ENCODE data around the gene TRIM14.
"Not testable (repeated sequence)": the region's sequence is repeated elsewhere in the genome, so short reads cannot be mapped to it uniquely, and the experiment has no call there.

Gene TRIM14

DNA sequence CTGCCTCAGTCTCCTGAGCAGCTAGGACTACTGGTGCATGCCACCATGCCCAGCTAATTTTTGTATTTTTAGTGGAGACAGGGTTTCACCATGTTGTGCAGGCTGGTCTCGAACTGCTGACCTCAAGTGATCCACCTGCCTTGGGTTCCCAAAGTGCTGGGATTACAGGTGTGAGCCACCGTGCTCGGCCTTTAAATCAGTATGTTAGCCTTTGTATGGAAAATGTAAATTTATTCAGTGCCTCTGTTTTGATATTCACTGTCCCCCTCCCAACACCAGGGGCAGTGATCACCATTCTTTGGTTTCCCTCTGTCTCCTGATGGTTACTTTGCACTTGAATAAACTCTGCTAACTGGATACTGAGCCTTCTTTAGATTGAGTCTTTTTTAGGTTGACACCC is 28.3 kb downstream of the TRIM14 start:
- TF ChIP-seq, protein P1, sequence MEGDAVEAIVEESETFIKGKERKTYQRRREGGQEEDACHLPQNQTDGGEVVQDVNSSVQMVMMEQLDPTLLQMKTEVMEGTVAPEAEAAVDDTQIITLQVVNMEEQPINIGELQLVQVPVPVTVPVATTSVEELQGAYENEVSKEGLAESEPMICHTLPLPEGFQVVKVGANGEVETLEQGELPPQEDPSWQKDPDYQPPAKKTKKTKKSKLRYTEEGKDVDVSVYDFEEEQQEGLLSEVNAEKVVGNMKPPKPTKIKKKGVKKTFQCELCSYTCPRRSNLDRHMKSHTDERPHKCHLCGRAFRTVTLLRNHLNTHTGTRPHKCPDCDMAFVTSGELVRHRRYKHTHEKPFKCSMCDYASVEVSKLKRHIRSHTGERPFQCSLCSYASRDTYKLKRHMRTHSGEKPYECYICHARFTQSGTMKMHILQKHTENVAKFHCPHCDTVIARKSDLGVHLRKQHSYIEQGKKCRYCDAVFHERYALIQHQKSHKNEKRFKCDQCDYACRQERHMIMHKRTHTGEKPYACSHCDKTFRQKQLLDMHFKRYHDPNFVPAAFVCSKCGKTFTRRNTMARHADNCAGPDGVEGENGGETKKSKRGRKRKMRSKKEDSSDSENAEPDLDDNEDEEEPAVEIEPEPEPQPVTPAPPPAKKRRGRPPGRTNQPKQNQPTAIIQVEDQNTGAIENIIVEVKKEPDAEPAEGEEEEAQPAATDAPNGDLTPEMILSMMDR (IDR thresholded peaks at IDR 0.05; ENCODE audit: control extremely low read depth, extremely low read depth, low read depth, missing control alignments) = peak; percentile 12
- DNase-seq (ENCODE audit: extremely low spot score); POLR2A ChIA-PET: not testable (repeated sequence)
- CTCF ChIA-PET = interaction anchor here (1.1 to 2.8 kb wide), 6 partner anchors 10 to 165 kb away, joined by 3 to 8 read pairs (median 4); partner anchors contain the start of gene TBC1D2

DNA sequence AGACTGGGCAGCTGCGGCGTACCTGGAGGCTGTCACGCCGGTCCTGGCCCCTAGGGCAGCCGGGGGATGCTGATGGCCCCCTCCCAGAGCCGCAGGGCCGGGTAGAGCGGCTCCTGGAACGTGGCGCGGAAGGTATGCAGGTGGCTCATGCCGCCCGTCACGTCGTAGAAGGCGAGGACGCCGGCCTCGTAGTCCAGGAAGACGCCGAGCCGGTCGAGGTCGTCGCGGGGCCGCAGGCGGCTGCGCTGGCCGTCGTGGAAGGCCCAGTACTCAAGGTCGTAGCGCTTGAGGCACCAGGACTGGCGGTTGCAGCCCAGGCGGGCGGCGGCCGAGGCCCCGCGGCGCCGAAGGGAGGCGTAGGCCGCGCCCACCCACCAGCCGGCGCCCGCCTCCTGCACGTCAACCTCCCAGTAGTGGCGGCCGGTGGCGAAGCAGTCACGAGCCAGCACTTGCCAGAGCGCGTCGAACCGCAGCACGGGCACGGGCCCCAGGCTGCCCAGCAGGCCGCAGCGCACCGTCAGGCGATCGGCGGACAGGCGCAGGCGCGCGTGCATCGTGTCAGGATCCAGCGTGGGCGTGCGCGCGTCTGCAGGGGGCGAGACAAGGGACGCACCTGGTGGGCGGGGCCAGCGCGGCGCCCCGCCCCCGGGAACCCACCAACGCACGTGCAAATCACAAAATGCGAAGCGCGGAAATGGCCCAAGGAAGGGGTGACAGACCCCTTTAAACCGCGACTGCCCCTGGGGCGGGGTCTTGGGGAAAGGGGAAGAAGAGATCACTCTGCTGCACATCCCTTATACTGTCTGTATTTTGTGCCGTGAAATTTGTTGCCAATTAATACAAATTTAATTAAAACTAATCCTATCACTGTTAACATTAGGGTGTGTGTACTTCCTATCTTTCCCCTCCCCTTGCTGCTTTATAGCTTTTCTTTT is 31.3 kb downstream of the TRIM14 start:
- CTCF ChIA-PET = interaction anchor here (0.8 to 2.8 kb wide), 5 partner anchors 14 to 175 kb away, joined by 3 to 10 read pairs (median 6); partner anchors contain the start of gene TBC1D2
- POLR2A ChIA-PET = no interaction called here
- TF ChIP-seq, protein P1 (IDR thresholded peaks at IDR 0.05; ENCODE audit: control extremely low read depth, extremely low read depth, low read depth, missing control alignments) = no peak
- peak; percentile 53 for DNase-seq (ENCODE audit: extremely low spot score)

DNA sequence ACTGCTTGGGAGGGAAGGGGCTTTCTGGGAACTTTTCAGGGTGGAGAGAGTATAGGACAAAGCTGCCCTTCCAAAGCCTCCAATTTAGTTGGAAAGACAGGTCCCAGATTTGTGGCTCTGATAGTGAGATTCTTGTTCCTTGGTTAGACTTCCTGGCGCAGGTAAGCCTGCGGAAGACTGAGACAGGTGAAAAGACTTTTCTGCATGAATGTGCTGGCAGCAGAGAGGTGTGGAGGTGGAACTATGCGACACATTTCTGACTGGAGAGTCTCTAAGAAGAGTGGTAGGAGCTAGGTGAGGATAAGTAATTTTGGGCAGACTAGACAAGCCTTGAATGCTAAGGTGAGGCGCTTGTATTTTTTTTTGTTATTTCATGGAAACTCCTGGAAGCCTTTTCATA is 32.6 kb downstream of the TRIM14 start:
- ChIA-PET CTCF (interaction anchor here (0.8 to 4.5 kb wide), 6 partner anchors 8 to 176 kb away, joined by 3 to 25 read pairs (median 4); no protein-coding TSS in a partner anchor), POLR2A (no interaction called here)
- no peak for DNase-seq (ENCODE audit: extremely low spot score)
- TF ChIP-seq, protein P1 (IDR thresholded peaks at IDR 0.05; ENCODE audit: control extremely low read depth, extremely low read depth, low read depth, missing control alignments) = no peak

DNA sequence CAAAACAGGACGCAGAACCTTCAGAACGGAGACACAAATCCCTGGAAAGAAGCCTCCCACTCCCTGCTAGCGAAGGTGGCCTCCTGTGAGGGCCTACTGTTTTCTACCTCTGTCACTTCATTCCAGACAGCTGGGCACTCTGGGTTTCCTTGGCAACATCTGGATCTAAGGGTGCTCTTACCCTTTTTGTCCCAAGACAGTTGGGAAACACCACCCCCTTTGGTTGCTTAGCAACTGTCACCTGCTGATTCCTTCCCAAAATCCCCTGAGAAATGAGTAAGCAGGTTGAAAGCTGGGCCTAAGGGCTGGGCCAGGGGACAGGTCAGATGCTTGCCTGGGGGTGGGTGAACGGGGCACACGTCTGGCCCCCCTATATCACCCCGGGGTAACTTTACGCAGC is 33.1 kb downstream of the TRIM14 start:
- TF ChIP-seq, protein P1 (IDR thresholded peaks at IDR 0.05; ENCODE audit: control extremely low read depth, extremely low read depth, low read depth, missing control alignments) = no peak
- no peak for DNase-seq (ENCODE audit: extremely low spot score)
- CTCF ChIA-PET = interaction anchor here (0.8 to 4.5 kb wide), 7 partner anchors 9 to 177 kb away, joined by 3 to 25 read pairs (median 4); no protein-coding TSS in a partner anchor
- POLR2A ChIA-PET = no interaction called here

DNA sequence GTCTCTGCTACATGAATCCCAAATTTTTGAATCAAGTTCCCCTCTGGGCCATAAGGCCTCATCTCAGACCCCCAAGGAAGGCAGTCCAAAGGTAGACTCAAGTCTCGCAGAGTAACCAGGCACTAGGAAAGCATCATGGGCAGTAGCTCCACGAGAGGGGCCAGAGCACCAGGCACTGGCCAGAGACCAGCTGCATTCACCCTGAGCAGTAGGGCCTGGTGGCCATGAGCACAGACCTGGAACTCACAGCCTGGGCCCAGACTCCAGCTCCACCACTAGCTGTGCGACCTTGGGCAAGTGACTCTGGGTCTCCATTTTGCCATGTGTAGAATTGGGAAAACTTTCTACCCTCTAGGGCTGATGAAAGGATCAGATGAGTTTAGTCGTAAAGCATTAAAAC is 34.0 kb downstream of the TRIM14 start:
- DNase-seq (ENCODE audit: extremely low spot score) = no peak
- TF ChIP-seq, protein P1 (IDR thresholded peaks at IDR 0.05; ENCODE audit: control extremely low read depth, extremely low read depth, low read depth, missing control alignments) = no peak
- ChIA-PET CTCF (interaction anchor here (2.0 to 4.5 kb wide), 2 partner anchors 11 to 50 kb away, joined by 4 to 25 read pairs; no protein-coding TSS in a partner anchor), POLR2A (no interaction called here)

DNA sequence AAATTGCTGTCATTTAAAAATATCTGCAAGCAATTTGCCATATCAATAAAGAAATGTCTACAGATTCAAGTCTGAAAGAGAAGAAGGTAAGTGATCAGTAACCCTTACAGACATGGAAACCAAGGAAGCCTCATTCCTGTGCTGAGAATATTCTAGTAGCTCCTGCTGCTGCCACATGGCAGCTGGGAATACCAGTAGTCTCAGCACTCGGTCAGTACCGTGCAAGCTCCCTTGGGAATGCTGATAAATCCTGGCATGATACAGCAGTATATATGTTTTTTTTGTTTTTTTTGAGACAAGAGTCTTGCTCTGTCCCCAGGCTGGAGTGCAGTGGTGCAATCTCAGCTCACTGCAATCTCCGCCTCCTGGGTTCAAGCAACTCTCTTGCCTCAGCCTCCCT is 34.6 kb downstream of the TRIM14 start:
- ChIA-PET POLR2A (no interaction called here), CTCF (interaction anchor here (0.6 to 4.5 kb wide), 6 partner anchors 10 to 98 kb away, joined by 3 to 25 read pairs (median 4); no protein-coding TSS in a partner anchor)
- TF ChIP-seq, protein P1 (IDR thresholded peaks at IDR 0.05; ENCODE audit: control extremely low read depth, extremely low read depth, low read depth, missing control alignments) = no peak
- no peak for DNase-seq (ENCODE audit: extremely low spot score)
